LNCAP (cell line): ENCODE results near the gene SRA1.

ENCODE experiments used
- CTCF ChIP-seq: fragments of 450-650 bp; IDR thresholded peaks from 2 replicates; pipeline ENCODE4 v1.5.1; 2017; ENCODE audit warnings: mild to moderate bottlenecking

The SRA1 gene

GRCh38 chr5:140557136-140557805, at the start of gene SRA1:
Gene SRA1 (minus strand): TSS chr5:140557473. CDS start chr5:140557452, 21 bp downstream.
- TF ChIP-seq CTCF = no peak

- TF ChIP-seq CTCF = no peak
These were observed 49.8 kb upstream of the SRA1 start for GRCh38 chr5:140607031-140607430.

- TF ChIP-seq CTCF = no peak
These were observed 48.6 kb upstream of the SRA1 start for GRCh38 chr5:140605879-140606278.

- no peak for TF ChIP-seq CTCF
These were observed 46.5 kb upstream of the SRA1 start for GRCh38 chr5:140603734-140604133.

GRCh38 chr5:140602147-140602546, 44.9 kb upstream of the SRA1 start:
- no peak for TF ChIP-seq CTCF

GRCh38 chr5:140600096-140600495, 42.8 kb upstream of the SRA1 start:
- TF ChIP-seq CTCF = no peak

GRCh38 chr5:140598836-140599235, 41.6 kb upstream of the SRA1 start:
- TF ChIP-seq CTCF = no peak

GRCh38 chr5:140596321-140596741, 39.1 kb upstream of the SRA1 start:
- TF ChIP-seq CTCF = no peak
